ENCODE measurements around the gene FREM3.

The FREM3 gene

DNA sequence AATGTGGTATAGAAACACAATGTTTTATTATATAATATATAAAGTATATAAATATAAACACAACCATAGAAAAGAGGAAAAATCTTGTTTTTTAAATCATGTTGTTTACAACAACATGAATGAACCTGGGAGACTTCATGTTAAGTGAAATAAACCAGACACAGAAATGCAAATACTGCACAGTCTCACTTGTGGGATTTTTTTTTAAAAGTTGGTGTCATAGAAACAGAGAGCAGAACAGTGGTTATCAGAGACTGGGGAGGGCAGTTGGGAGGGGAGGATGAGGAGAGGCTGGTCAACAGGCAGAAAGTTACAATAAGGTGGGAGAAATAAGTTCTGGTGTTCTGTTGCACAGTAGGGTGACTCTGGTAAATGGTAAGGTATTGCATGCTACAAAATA, 57.1 kb downstream of the FREM3 start:
- Histone ChIP-seq H3K4me1 (no peaks in the 10 kb centered on the region), H3K4me3 (ENCODE audit: low read depth, low read length) (no peak overlapping the region), H3K9me3 (no peaks in the 10 kb centered on the region), H3K36me3 (no peaks in the 10 kb centered on the region), H3K27me3 (no peaks in the 10 kb centered on the region)
- no peak for TF ChIP-seq CTCF (IDR thresholded peaks at IDR 0.05; ENCODE audit: low read depth, low read length)
- DNase-seq: no peak

DNA sequence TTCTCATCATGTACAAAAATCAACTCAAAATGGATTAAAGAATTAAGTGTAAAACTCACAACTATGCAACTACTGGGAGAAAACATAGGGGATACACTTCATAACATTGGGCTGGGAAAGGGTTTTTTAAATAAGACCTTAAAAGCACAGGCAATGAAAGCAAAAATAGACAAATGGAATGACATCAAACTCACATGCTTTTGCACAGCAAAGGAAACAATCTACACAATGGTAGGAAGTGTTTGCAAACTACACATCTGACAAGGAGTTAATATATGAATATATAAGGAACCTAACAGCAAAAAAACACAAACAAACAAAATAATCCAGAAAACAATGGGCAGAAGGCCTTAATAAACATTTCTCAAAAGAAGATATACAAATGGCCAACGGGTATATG, 57.9 kb downstream of the FREM3 start:
- TF ChIP-seq CTCF (IDR thresholded peaks at IDR 0.05; ENCODE audit: low read depth, low read length): no peak
- Histone ChIP-seq H3K4me3 (ENCODE audit: low read depth, low read length) (no peak overlapping the region), H3K9me3 (no peaks in the 10 kb centered on the region), H3K27me3 (no peaks in the 10 kb centered on the region), H3K4me1 (no peaks in the 10 kb centered on the region), H3K36me3 (no peaks in the 10 kb centered on the region)
- no peak for DNase-seq

GRCh38 chr4:143641361-143641760, 59.1 kb downstream of the FREM3 start:
- DNase-seq: no peak
- H3K4me1 ChIP-seq: no peaks in the 10 kb centered on the region
- no peak for TF ChIP-seq CTCF (IDR thresholded peaks at IDR 0.05; ENCODE audit: low read depth, low read length)
- H3K36me3 ChIP-seq: no peaks in the 10 kb centered on the region
- H3K9me3 ChIP-seq: no peaks in the 10 kb centered on the region
- no peaks in the 10 kb centered on the region for H3K27me3 ChIP-seq
- no peak overlapping the region for H3K4me3 ChIP-seq (ENCODE audit: low read depth, low read length)

GRCh38 chr4:143634763-143635162, 65.7 kb downstream of the FREM3 start:
- TF ChIP-seq CTCF (IDR thresholded peaks at IDR 0.05; ENCODE audit: low read depth, low read length): no peak
- no peaks in the 10 kb centered on the region for H3K27me3 ChIP-seq
- H3K4me3 ChIP-seq (ENCODE audit: low read depth, low read length): no peak overlapping the region
- DNase-seq: no peak
- H3K9me3 ChIP-seq: no peaks in the 10 kb centered on the region
- no peaks in the 10 kb centered on the region for H3K4me1 ChIP-seq
- no peaks in the 10 kb centered on the region for H3K36me3 ChIP-seq

DNA sequence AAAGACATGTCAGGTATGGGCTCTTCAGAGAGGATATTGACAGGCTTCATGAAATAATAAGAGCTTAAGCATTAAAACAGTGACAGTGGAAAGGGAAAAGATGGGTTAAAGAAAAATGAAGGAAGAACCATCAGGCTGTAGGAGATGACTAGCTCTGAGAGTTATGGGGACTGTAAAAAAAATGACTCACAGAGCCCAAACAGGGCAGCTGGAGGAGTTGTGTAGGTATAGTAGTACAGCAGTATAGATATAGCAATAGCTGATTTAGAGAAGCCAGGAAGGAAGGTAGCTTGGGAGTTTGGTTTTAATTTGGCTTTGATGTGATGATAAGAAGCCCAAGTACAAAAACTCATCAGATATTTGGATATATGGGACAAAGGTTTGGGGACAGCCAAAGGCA, 66.6 kb downstream of the FREM3 start:
- Histone ChIP-seq H3K9me3 (no peaks in the 10 kb centered on the region), H3K4me3 (ENCODE audit: low read depth, low read length) (no peak overlapping the region), H3K36me3 (no peaks in the 10 kb centered on the region), H3K4me1 (no peaks in the 10 kb centered on the region), H3K27me3 (no peaks in the 10 kb centered on the region)
- no peak for DNase-seq
- no peak for TF ChIP-seq CTCF (IDR thresholded peaks at IDR 0.05; ENCODE audit: low read depth, low read length)

DNA sequence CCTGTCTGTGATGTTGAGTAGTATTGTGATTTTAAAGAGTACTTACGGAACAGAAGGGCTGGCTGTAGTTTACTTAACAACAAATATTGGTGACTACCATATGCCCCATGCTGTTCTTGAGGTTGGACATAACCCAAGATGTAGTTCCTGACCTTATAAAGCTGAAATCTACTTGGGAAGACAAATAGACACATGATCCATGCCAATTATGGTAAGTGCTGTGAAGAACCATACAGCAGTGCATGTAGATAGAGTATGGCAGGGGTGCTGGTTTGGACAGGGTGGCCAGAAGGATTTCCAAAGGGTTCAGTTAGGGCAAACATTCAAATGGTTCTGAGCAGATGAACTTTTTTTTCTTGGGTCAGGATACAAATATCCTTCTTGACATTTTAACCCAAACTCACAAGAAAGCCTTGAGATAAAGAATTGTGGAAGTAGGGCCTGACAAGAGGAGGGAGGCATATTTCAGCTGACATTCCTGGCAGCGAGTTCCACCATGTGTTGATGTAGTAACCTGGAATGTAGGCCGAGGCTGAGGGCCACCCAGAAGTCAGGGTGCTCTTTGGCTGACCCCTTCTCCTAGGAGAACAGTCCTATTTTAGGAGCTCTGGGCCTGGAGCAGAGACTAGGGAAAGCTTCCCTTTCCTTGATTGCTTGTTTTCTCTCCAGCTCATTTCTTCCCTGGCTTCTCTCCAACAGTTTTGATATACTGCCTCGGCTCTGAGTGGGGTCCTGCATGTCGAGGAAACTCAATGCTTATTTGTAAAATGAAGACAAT, 74.2 kb downstream of the FREM3 start:
- H3K4me3 ChIP-seq (ENCODE audit: low read depth, low read length): no peak overlapping the region
- no peak for DNase-seq
- no peaks in the 10 kb centered on the region for H3K27me3 ChIP-seq
- H3K36me3 ChIP-seq: no peaks in the 10 kb centered on the region
- H3K4me1 ChIP-seq: no peaks in the 10 kb centered on the region
- H3K9me3 ChIP-seq: no peaks in the 10 kb centered on the region
- no peak for TF ChIP-seq CTCF (IDR thresholded peaks at IDR 0.05; ENCODE audit: low read depth, low read length)

Measured in BE2C (cell line).